Nephron (organoid): Measurements from ENCODE around the gene B3GALT6.

ENCODE experiments used
- H3K27ac Mint-ChIP-seq, 3 experiments: 2 replicates each; pipeline ENCODE4 v1.8.0; 2020; ENCODE audit warnings: mixed read lengths in 3 of 3, mild to moderate bottlenecking in 2 of 3, moderate library complexity in 1 of 3
- H3K27me3 Mint-ChIP-seq: 2 replicates; pipeline ENCODE4 v1.8.0; 2021; ENCODE audit warnings: low read depth, mild to moderate bottlenecking, moderate library complexity, mixed read lengths
- H3K36me3 Mint-ChIP-seq: 2 replicates; pipeline ENCODE4 v1.8.0; 2020; ENCODE audit warnings: low read depth, mixed read lengths
- H3K4me1 Mint-ChIP-seq: 2 replicates; pipeline ENCODE4 v1.8.0; 2020; ENCODE audit warnings: mixed read lengths
- H3K4me3 Mint-ChIP-seq, 3 experiments: 2 replicates each; pipeline ENCODE4 v1.8.0; 2020; ENCODE audit warnings: mild to moderate bottlenecking in 3 of 3, mixed read lengths in 3 of 3, moderate library complexity in 2 of 3
- H3K9me3 Mint-ChIP-seq: 2 replicates; pipeline ENCODE4 v1.8.0; 2020; ENCODE audit warnings: mixed read lengths
- CTCF ChIP-seq, 3 experiments: fragments of 200-600 bp; sonication (generic); IDR thresholded peaks; one replicate each; pipeline ENCODE4 v1.5.0; 2021; ENCODE audit warnings: antibody characterized with exemption in 3 of 3; ENCODE audit not compliant: unreplicated experiment in 3 of 3

B3GALT6 gene

GRCh38 chr1:1237874-1238701, 6.1 kb downstream of the B3GALT6 start:
- no peak for TF ChIP-seq CTCF (IDR thresholded peaks at IDR 0.05; ENCODE audit: unreplicated experiment in 3 of 3)
- no peaks in the 10 kb centered on the region for H3K9me3 Mint-ChIP-seq
- peaks cover 17% of the 10 kb centered on the region for H3K4me1 Mint-ChIP-seq
- H3K27ac Mint-ChIP-seq, result no peak overlapping the region
- H3K27me3 Mint-ChIP-seq, result peaks cover 4% of the 10 kb centered on the region
- peaks cover 8% of the 10 kb centered on the region for H3K36me3 Mint-ChIP-seq
- no peak overlapping the region for H3K4me3 Mint-ChIP-seq

- Mint-ChIP-seq H3K27me3 (peaks cover 4% of the 10 kb centered on the region), H3K4me3 (no peak overlapping the region), H3K27ac (no peak overlapping the region), H3K36me3 (peaks cover 6% of the 10 kb centered on the region), H3K9me3 (no peaks in the 10 kb centered on the region), H3K4me1 (peaks cover 11% of the 10 kb centered on the region)
- no peak for TF ChIP-seq CTCF (IDR thresholded peaks at IDR 0.05; ENCODE audit: unreplicated experiment in 3 of 3)
Observed at GRCh38 chr1:1238702-1239178, 6.7 kb downstream of the B3GALT6 start.

- no peak for TF ChIP-seq CTCF (IDR thresholded peaks at IDR 0.05; ENCODE audit: unreplicated experiment in 3 of 3)
- peaks cover under 1% of the 10 kb centered on the region for H3K36me3 Mint-ChIP-seq
Observed at GRCh38 chr1:1239227-1239613, 7.2 kb downstream of the B3GALT6 start.

DNA sequence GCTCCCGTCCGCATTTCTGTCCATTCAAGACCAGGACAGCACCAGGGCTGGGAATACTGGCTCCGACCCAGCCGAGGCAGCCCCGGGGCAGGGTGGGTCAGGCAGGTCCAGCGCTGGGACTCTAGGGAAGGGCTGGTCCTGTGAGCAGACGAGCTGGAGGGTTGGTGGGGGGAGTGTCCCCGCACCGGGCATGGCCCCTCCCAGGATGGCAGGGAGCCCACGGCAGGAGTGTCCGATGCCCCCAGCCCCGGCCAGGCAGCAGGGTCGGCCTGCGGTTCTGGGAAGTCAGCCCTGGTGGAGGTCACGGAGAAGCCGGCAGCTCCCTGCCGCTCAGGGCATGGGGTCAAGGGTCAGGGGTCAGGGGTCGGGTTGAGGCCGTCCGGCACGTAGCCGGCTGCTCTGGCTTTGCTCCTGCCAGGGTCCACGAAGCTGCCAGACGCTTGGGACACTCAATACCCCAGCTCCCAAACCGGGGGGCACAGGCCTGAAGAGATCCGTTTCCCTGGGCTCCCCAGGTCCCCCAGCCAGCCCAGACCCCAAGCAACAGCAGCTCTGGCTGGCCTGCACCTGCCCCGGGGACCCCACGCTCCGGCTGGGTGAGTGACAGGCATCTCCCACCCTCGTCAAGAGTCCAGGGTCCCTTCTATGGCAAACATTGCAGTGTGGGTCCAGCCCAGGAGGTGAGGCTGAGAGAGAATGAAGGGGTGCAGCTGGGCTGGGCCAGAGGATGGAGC, 7.7 kb downstream of the B3GALT6 start:
- TF ChIP-seq CTCF (IDR thresholded peaks at IDR 0.05; ENCODE audit: unreplicated experiment in 3 of 3), result no peak
- no peaks in the 10 kb centered on the region for H3K36me3 Mint-ChIP-seq
- H3K4me3 Mint-ChIP-seq, result no peak overlapping the region
- H3K9me3 Mint-ChIP-seq, result no peaks in the 10 kb centered on the region
- no peak overlapping the region for H3K27ac Mint-ChIP-seq
- H3K27me3 Mint-ChIP-seq, result peaks cover 4% of the 10 kb centered on the region
- peaks cover under 1% of the 10 kb centered on the region for H3K4me1 Mint-ChIP-seq

More at GRCh38 chr1:1239227-1239613, 7.2 kb downstream of the B3GALT6 start:
- H3K4me3 Mint-ChIP-seq, result no peak overlapping the region
- no peaks in the 10 kb centered on the region for H3K9me3 Mint-ChIP-seq
- H3K27me3 Mint-ChIP-seq, result peaks cover 4% of the 10 kb centered on the region
- H3K4me1 Mint-ChIP-seq, result peaks cover 6% of the 10 kb centered on the region
- H3K27ac Mint-ChIP-seq, result no peak overlapping the region

GRCh38 chr1:1240348-1240732, 8.3 kb downstream of the B3GALT6 start:
- H3K4me1 Mint-ChIP-seq, result no peaks in the 10 kb centered on the region
- no peak for TF ChIP-seq CTCF (IDR thresholded peaks at IDR 0.05; ENCODE audit: unreplicated experiment in 3 of 3)
- H3K27me3 Mint-ChIP-seq, result peaks cover 4% of the 10 kb centered on the region
- H3K27ac Mint-ChIP-seq, result no peak overlapping the region
- H3K4me3 Mint-ChIP-seq, result no peak overlapping the region
- H3K9me3 Mint-ChIP-seq, result no peaks in the 10 kb centered on the region
- no peaks in the 10 kb centered on the region for H3K36me3 Mint-ChIP-seq
